KOPT-K1 (cell line): ENCODE measurements around the gene CLIP2.
"Not testable (repeated sequence)": the region's sequence is repeated elsewhere in the genome, so short reads cannot be mapped to it uniquely, and the experiment has no call there.

Experiments
- H3K27ac ChIP-seq: fragments of 200-600 bp; sonication (generic); 2 replicates; pipeline ENCODE4 v1.5.1; 2016; ENCODE audit warnings: antibody characterized with exemption, mild to moderate bottlenecking, low read depth, low read length; ENCODE audit not compliant: poor library complexity, severe bottlenecking
- H3K36me3 ChIP-seq: fragments of 200-600 bp; sonication (generic); 2 replicates; pipeline ENCODE4 v1.5.1; 2017; ENCODE audit warnings: antibody characterized with exemption, mild to moderate bottlenecking, low read length, moderate library complexity; ENCODE audit not compliant: insufficient read depth
- H3K9me3 ChIP-seq: fragments of 200-600 bp; sonication (generic); 2 replicates; pipeline ENCODE4 v1.5.1; 2017; ENCODE audit warnings: antibody characterized with exemption, low read length, mild to moderate bottlenecking; ENCODE audit not compliant: insufficient read depth, poor library complexity, severe bottlenecking

Gene CLIP2

GRCh38 chr7:74424291-74424880, 135.2 kb downstream of the CLIP2 start:
- H3K9me3 ChIP-seq: no peaks in the 10 kb centered on the region
- H3K36me3 ChIP-seq: no peaks in the 10 kb centered on the region
- no peak overlapping the region for H3K27ac ChIP-seq

GRCh38 chr7:74428023-74428422, 138.8 kb downstream of the CLIP2 start:
- Histone ChIP-seq H3K27ac (no peak overlapping the region), H3K9me3 (no peaks in the 10 kb centered on the region), H3K36me3 (no peaks in the 10 kb centered on the region)

- no peak overlapping the region for H3K27ac ChIP-seq
- no peaks in the 10 kb centered on the region for H3K36me3 ChIP-seq
- no peaks in the 10 kb centered on the region for H3K9me3 ChIP-seq
Measured at GRCh38 chr7:74429153-74429747, 140.0 kb downstream of the CLIP2 start.

- H3K27ac ChIP-seq, H3K36me3 ChIP-seq: not testable (repeated sequence)
Measured at GRCh38 chr7:74430409-74430808, 141.2 kb downstream of the CLIP2 start.

GRCh38 chr7:74430961-74431466, 141.8 kb downstream of the CLIP2 start:
- no peaks in the 10 kb centered on the region for H3K36me3 ChIP-seq
- H3K9me3 ChIP-seq: no peaks in the 10 kb centered on the region
- no peak overlapping the region for H3K27ac ChIP-seq

More at GRCh38 chr7:74430409-74430808, 141.2 kb downstream of the CLIP2 start:
- H3K9me3 ChIP-seq: not testable (repeated sequence)

- H3K36me3 ChIP-seq, H3K27ac ChIP-seq: not testable (repeated sequence)
- peaks cover 14% of the 10 kb centered on the region for H3K9me3 ChIP-seq
Measured at GRCh38 chr7:74437291-74437571, 148.0 kb downstream of the CLIP2 start.

GRCh38 chr7:74438327-74438726, 149.1 kb downstream of the CLIP2 start:
- Histone ChIP-seq H3K36me3 (no peaks in the 10 kb centered on the region), H3K27ac (no peak overlapping the region), H3K9me3 (peaks cover 14% of the 10 kb centered on the region)

GRCh38 chr7:74439541-74439940, 150.3 kb downstream of the CLIP2 start:
- Histone ChIP-seq H3K27ac (no peak overlapping the region), H3K9me3 (peaks cover 14% of the 10 kb centered on the region), H3K36me3 (no peaks in the 10 kb centered on the region)

- peaks cover 14% of the 10 kb centered on the region for H3K9me3 ChIP-seq
- H3K27ac ChIP-seq: not testable (repeated sequence)
Measured at GRCh38 chr7:74440143-74440542, 150.9 kb downstream of the CLIP2 start.

GRCh38 chr7:74441801-74442200, 152.6 kb downstream of the CLIP2 start:
- Histone ChIP-seq H3K27ac (no peak overlapping the region), H3K9me3 (peaks cover 14% of the 10 kb centered on the region), H3K36me3 (no peaks in the 10 kb centered on the region)

More at GRCh38 chr7:74440143-74440542, 150.9 kb downstream of the CLIP2 start:
- H3K36me3 ChIP-seq: not testable (repeated sequence)

GRCh38 chr7:74443543-74444247, 154.5 kb downstream of the CLIP2 start:
- Histone ChIP-seq H3K36me3 (no peaks in the 10 kb centered on the region), H3K9me3 (peaks cover 3% of the 10 kb centered on the region), H3K27ac (no peak overlapping the region)

GRCh38 chr7:74449144-74449543, 159.9 kb downstream of the CLIP2 start:
- peaks cover 9% of the 10 kb centered on the region for H3K9me3 ChIP-seq
- H3K36me3 ChIP-seq: no peaks in the 10 kb centered on the region
- no peak overlapping the region for H3K27ac ChIP-seq

- H3K36me3 ChIP-seq: no peaks in the 10 kb centered on the region
Measured at GRCh38 chr7:74449809-74450397, 160.7 kb downstream of the CLIP2 start.

GRCh38 chr7:74452748-74453321, 163.6 kb downstream of the CLIP2 start:
- H3K9me3 ChIP-seq: peaks cover 9% of the 10 kb centered on the region
- no peaks in the 10 kb centered on the region for H3K36me3 ChIP-seq
- no peak overlapping the region for H3K27ac ChIP-seq

More at GRCh38 chr7:74449809-74450397, 160.7 kb downstream of the CLIP2 start:
- no peak overlapping the region for H3K27ac ChIP-seq
- H3K9me3 ChIP-seq: peaks cover 9% of the 10 kb centered on the region

GRCh38 chr7:74453322-74454011, 164.3 kb downstream of the CLIP2 start, which contains the start of gene GTF2IRD1:
GTF2IRD1 (plus strand) TSS chr7:74453906; CDS start chr7:74508081, 54,175 bp downstream.
- H3K27ac ChIP-seq: no peak within 1 kb of the TSS
- no peaks in the 10 kb centered on the region for H3K36me3 ChIP-seq
- peaks cover 9% of the 10 kb centered on the region for H3K9me3 ChIP-seq
